ENCODE data around the gene YEATS2. TPM values are rescaled to one million over a fixed set of nuclear protein-coding genes. Genes with fewer than 3 reads are reported as not detected.

YEATS2 gene
- total and polyA plus RNA-seq, 2 experiments from 2014 or later, result 15.2 to 72.8 TPM

DNA sequence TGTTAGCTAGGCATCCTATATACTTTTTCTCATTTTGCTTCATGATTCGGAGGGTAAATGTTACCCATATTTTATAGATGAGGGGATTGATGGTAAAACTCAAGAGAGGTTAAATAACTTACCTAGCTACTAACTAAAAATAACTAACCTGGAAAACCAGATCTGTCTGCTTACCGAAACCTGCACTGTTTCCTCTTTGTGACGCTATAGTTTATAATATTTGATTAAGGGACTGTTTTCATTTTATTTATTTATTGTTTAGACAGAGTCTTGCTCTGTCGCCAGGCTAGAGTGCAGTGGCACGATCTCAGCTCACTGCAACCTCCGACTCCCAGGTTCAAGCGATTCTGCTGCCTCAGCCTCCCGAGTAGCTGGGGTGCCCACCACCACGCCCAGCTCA, 71.9 kb downstream of the YEATS2 start:
- Mint-ChIP-seq H3K4me3 (no peak overlapping the region), H3K9me3 (no peaks in the 10 kb centered on the region)
- no peak for DNase-seq (ENCODE audit: low spot score)

GRCh38 chr3:183774631-183775030, 77.0 kb downstream of the YEATS2 start:
- Histone ChIP-seq H4K20me1 (replicated peaks; ENCODE audit: insufficient read depth) (peaks cover 19% of the 10 kb centered on the region; the same call in 1 of the 2 replicates), H3K4me1 (ENCODE audit: insufficient read depth) (no peaks in the 10 kb centered on the region), H3K36me3 (ENCODE audit: insufficient read depth) (peaks cover 53% of the 10 kb centered on the region), H3K4me3 (no peak overlapping the region), H3K79me2 (replicated peaks; ENCODE audit: insufficient read depth) (no peaks in the 10 kb centered on the region), H3K4me2 (no peak overlapping the region), H3K9me2 (ENCODE audit: insufficient read depth) (no peaks in the 10 kb centered on the region), H2AFZ (no peak overlapping the region), H3F3A (replicated peaks; ENCODE audit: low read depth) (peaks cover 3% of the 10 kb centered on the region; the same call in 1 of the 2 replicates), H3K27ac (ENCODE audit: low read depth) (no peak overlapping the region), H3K27me3 (ENCODE audit: insufficient read depth) (no peaks in the 10 kb centered on the region)
- no peak overlapping the region for H3K27ac Mint-ChIP-seq
- H3K4me1 Mint-ChIP-seq, result no peaks in the 10 kb centered on the region
- TF ChIP-seq ZNF462 (CRISPR knock-in tag; IDR thresholded peaks at IDR 0.05), result no peak
- TF ChIP-seq, protein P1, sequence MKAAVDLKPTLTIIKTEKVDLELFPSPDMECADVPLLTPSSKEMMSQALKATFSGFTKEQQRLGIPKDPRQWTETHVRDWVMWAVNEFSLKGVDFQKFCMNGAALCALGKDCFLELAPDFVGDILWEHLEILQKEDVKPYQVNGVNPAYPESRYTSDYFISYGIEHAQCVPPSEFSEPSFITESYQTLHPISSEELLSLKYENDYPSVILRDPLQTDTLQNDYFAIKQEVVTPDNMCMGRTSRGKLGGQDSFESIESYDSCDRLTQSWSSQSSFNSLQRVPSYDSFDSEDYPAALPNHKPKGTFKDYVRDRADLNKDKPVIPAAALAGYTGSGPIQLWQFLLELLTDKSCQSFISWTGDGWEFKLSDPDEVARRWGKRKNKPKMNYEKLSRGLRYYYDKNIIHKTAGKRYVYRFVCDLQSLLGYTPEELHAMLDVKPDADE (IDR thresholded peaks at IDR 0.05), result no peak
- no peak for TF ChIP-seq STAT1 (IDR thresholded peaks at IDR 0.05; ENCODE audit: unreplicated experiment)
- TF ChIP-seq ZNF331 (CRISPR knock-in tag; IDR thresholded peaks at IDR 0.05; ENCODE audit: low read depth), result no peak
- no peak for TF ChIP-seq EZH2phosphoT487 (IDR thresholded peaks at IDR 0.05; ENCODE audit: unreplicated experiment)
- TF ChIP-seq POLR2AphosphoS5 (IDR thresholded peaks at IDR 0.05; ENCODE audit: low read depth), result no peak
- H3K9me3 Mint-ChIP-seq, result no peaks in the 10 kb centered on the region
- no peak for DNase-seq (ENCODE audit: low spot score)
- no peak for ATAC-seq
- peaks cover 85% of the 10 kb centered on the region for H3K36me3 Mint-ChIP-seq (ENCODE audit: low read depth)
- no peaks in the 10 kb centered on the region for H3K27me3 Mint-ChIP-seq (ENCODE audit: insufficient read depth, low read depth, poor library complexity)
- no peak overlapping the region for H3K4me3 Mint-ChIP-seq

More for the DNA sequence above, 71.9 kb downstream of the YEATS2 start:
- Histone ChIP-seq H3K36me3 (ENCODE audit: insufficient read depth) (peaks cover 47% of the 10 kb centered on the region), H3K27ac (ENCODE audit: low read depth) (no peak overlapping the region), H3K4me2 (no peak overlapping the region), H2AFZ (no peak overlapping the region), H3K79me2 (replicated peaks; ENCODE audit: insufficient read depth) (0 out of 2 replicates have a peak, but pooled peaks cover 3% of the 10 kb centered on the region), H3K4me3 (no peak overlapping the region), H3K4me1 (ENCODE audit: insufficient read depth) (no peaks in the 10 kb centered on the region), H3K9me2 (ENCODE audit: insufficient read depth) (no peaks in the 10 kb centered on the region), H4K20me1 (replicated peaks; ENCODE audit: insufficient read depth) (peaks cover 18% of the 10 kb centered on the region), H3K27me3 (ENCODE audit: insufficient read depth) (no peaks in the 10 kb centered on the region), H3F3A (replicated peaks; ENCODE audit: low read depth) (0 out of 2 replicates have a peak, but pooled peaks cover 2% of the 10 kb centered on the region)
- ATAC-seq, result no peak
- Mint-ChIP-seq H3K27me3 (ENCODE audit: insufficient read depth, low read depth, poor library complexity) (no peaks in the 10 kb centered on the region), H3K36me3 (ENCODE audit: low read depth) (peaks cover 62% of the 10 kb centered on the region), H3K4me1 (no peaks in the 10 kb centered on the region), H3K27ac (no peak overlapping the region)
- TF ChIP-seq NANOG (IDR thresholded peaks at IDR 0.05; ENCODE audit: borderline replicate concordance) (no peak), ZNF114 (CRISPR knock-in tag; IDR thresholded peaks at IDR 0.05) (no peak), JUNB (IDR thresholded peaks at IDR 0.05; ENCODE audit: unreplicated experiment) (no peak), ZNF331 (CRISPR knock-in tag; IDR thresholded peaks at IDR 0.05; ENCODE audit: low read depth) (no peak), STAT1 (IDR thresholded peaks at IDR 0.05; ENCODE audit: unreplicated experiment) (no peak)
- TF ChIP-seq, protein P2, sequence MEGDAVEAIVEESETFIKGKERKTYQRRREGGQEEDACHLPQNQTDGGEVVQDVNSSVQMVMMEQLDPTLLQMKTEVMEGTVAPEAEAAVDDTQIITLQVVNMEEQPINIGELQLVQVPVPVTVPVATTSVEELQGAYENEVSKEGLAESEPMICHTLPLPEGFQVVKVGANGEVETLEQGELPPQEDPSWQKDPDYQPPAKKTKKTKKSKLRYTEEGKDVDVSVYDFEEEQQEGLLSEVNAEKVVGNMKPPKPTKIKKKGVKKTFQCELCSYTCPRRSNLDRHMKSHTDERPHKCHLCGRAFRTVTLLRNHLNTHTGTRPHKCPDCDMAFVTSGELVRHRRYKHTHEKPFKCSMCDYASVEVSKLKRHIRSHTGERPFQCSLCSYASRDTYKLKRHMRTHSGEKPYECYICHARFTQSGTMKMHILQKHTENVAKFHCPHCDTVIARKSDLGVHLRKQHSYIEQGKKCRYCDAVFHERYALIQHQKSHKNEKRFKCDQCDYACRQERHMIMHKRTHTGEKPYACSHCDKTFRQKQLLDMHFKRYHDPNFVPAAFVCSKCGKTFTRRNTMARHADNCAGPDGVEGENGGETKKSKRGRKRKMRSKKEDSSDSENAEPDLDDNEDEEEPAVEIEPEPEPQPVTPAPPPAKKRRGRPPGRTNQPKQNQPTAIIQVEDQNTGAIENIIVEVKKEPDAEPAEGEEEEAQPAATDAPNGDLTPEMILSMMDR (conservative IDR thresholded peaks at IDR 0.05; ENCODE audit: low read depth in 2 of 2), result no peak

Data from GM23338 (cell line).